Uterus (tissue), 4 donors: ENCODE data around the gene TLK1. TPM values are rescaled to one million over a fixed set of nuclear protein-coding genes. Genes with fewer than 3 reads are reported as not detected.

ENCODE experiments used
- DNase-seq, 2 donors: peaks; one replicate each; pipeline ENCODE4 v3.0.0-alpha.2; 2019 to 2020
- H3K27ac ChIP-seq, 2 donors: fragments of 200-600 bp; sonication (generic); 1 replicate in 1 of 2; 2 replicates in 1 of 2; pipeline ENCODE4 v1.5.1; 2016 to 2018
- H3K27me3 ChIP-seq, 2 donors: fragments of 200-600 bp; sonication (generic); one replicate each; pipeline ENCODE4 v1.5.1; 2018 to 2019; ENCODE audit warnings: control low read depth in 1 of 2
- H3K36me3 ChIP-seq, 2 donors: fragments of 200-600 bp; sonication (generic); one replicate each; pipeline ENCODE4 v1.5.1; 2019; ENCODE audit warnings: control low read depth in 1 of 2
- H3K4me1 ChIP-seq, 2 donors: fragments of 200-600 bp; sonication (generic); one replicate each; pipeline ENCODE4 v1.5.1; 2018 to 2019; ENCODE audit warnings: control low read depth in 1 of 2
- H3K4me3 ChIP-seq, 2 donors: fragments of 200-600 bp; sonication (generic); 1 replicate in 1 of 2; 2 replicates in 1 of 2; pipeline ENCODE4 v1.5.1; 2018 to 2019; ENCODE audit warnings: mild to moderate bottlenecking in 1 of 2
- H3K9me3 ChIP-seq, 2 donors: fragments of 200-600 bp; sonication (generic); one replicate each; pipeline ENCODE4 v1.5.1; 2019; ENCODE audit warnings: control low read depth in 1 of 2
- CTCF ChIP-seq, 4 experiments: fragments of 200-600 bp in 2 of 4; fragments of 450-650 bp in 2 of 4; sonication (generic) in 2 of 4; IDR thresholded peaks; one replicate each; pipeline ENCODE4 v1.5.1; 2016 to 2019; ENCODE audit warnings: antibody characterized with exemption in 4 of 4, mild to moderate bottlenecking in 2 of 4, moderate library complexity in 1 of 4
- POLR2A ChIP-seq, 2 donors: fragments of 450-650 bp; IDR thresholded peaks; one replicate each; pipeline ENCODE4 v1.6.1; 2016; ENCODE audit warnings: antibody characterized with exemption in 2 of 2, mild to moderate bottlenecking in 1 of 2, moderate library complexity in 1 of 2
- intact Hi-C: fragments of 100-400 bp; cut with DNase I; formaldehyde crosslinking; loops from one replicate; pipeline ENCODE4 v1.15.1; 2023; ENCODE audit warnings: low total_unique reads
- total RNA-seq, 4 donors: library from RNA; depleted of rRNA in 3 of 4; stranded (reverse); fragments of >200 nt in 3 of 4; gene quantifications; one replicate each; pipeline versions ENCODE4 v1.1.0 to v1.2.4, GENCODE V29; 2014 to 2023
- donor health status: DM: yes; HTN: yes; CAD: no.

Gene TLK1
- total RNA-seq, 4 donors from 2014 or later = 24.4 to 77.3 (median 36.1) TPM

- H3K9me3 ChIP-seq = no peaks in the 10 kb centered on the region
- H3K27me3 ChIP-seq = no peaks in the 10 kb centered on the region
- no peaks in the 10 kb centered on the region for H3K36me3 ChIP-seq
- H3K4me3 ChIP-seq = peak overlapping the region; percentile 87 to 94
- peaks cover 0 to 7% of the 10 kb centered on the region in 2 donors for H3K4me1 ChIP-seq
- DNase-seq = no peak
- intact Hi-C loops = no loop called here
- H3K27ac ChIP-seq = peak overlapping the region; percentile 98
- TF ChIP-seq POLR2A (IDR thresholded peaks at IDR 0.05) (no peak), CTCF (IDR thresholded peaks at IDR 0.05) (no peak)
Measured at GRCh38 chr2:171158790-171159371, 1.8 kb downstream of the TLK1 start.

- no peak for DNase-seq
- intact Hi-C loops = no loop called here
- Histone ChIP-seq H3K36me3 (no peaks in the 10 kb centered on the region), H3K4me3 (peak overlapping the region in 1 of 2 donors; percentile 94), H3K4me1 (peaks cover 0 to 7% of the 10 kb centered on the region in 2 donors), H3K9me3 (no peaks in the 10 kb centered on the region), H3K27me3 (no peaks in the 10 kb centered on the region), H3K27ac (no peak overlapping the region)
- TF ChIP-seq POLR2A (IDR thresholded peaks at IDR 0.05) (no peak), CTCF (IDR thresholded peaks at IDR 0.05) (no peak)
Measured at GRCh38 chr2:171158036-171158789, 2.5 kb downstream of the TLK1 start.

GRCh38 chr2:171157109-171157500 lies 3.6 kb downstream of the TLK1 start:
- H3K9me3 ChIP-seq = no peaks in the 10 kb centered on the region
- H3K4me3 ChIP-seq = no peak overlapping the region
- TF ChIP-seq CTCF (IDR thresholded peaks at IDR 0.05) (no peak), POLR2A (IDR thresholded peaks at IDR 0.05) (no peak)
- peaks cover 0 to 7% of the 10 kb centered on the region in 2 donors for H3K4me1 ChIP-seq
- DNase-seq = no peak
- no peak overlapping the region for H3K27ac ChIP-seq
- no peaks in the 10 kb centered on the region for H3K27me3 ChIP-seq
- intact Hi-C loops = no loop called here
- H3K36me3 ChIP-seq = no peaks in the 10 kb centered on the region

GRCh38 chr2:171154348-171154747 lies 6.3 kb downstream of the TLK1 start:
- H3K4me1 ChIP-seq = peaks cover 0 to 7% of the 10 kb centered on the region in 2 donors
- H3K27me3 ChIP-seq = no peaks in the 10 kb centered on the region
- no peak for DNase-seq
- intact Hi-C loops = no loop called here
- no peak overlapping the region for H3K4me3 ChIP-seq
- TF ChIP-seq POLR2A (IDR thresholded peaks at IDR 0.05) = no peak
- H3K27ac ChIP-seq = no peak overlapping the region
- H3K9me3 ChIP-seq = no peaks in the 10 kb centered on the region
- no peaks in the 10 kb centered on the region for H3K36me3 ChIP-seq

GRCh38 chr2:171150694-171151285 lies 9.9 kb downstream of the TLK1 start:
- intact Hi-C loops = no loop called here
- H3K27me3 ChIP-seq = no peaks in the 10 kb centered on the region
- DNase-seq = no peak
- no peaks in the 10 kb centered on the region for H3K36me3 ChIP-seq
- H3K4me3 ChIP-seq = no peak overlapping the region
- no peaks in the 10 kb centered on the region for H3K9me3 ChIP-seq
- TF ChIP-seq POLR2A (IDR thresholded peaks at IDR 0.05) (no peak), CTCF (IDR thresholded peaks at IDR 0.05) (no peak)
- no peak overlapping the region for H3K27ac ChIP-seq
- H3K4me1 ChIP-seq = peaks cover 0 to 7% of the 10 kb centered on the region in 2 donors
